Mammary epithelial cell (primary cell): ENCODE results near the gene IST1.

Source experiments
- EZH2 ChIP-seq: IDR thresholded peaks from 2 replicates; pipeline ENCODE4 v1.6.1; 2012; ENCODE audit warnings: low read length, inconsistent platforms, borderline replicate concordance
- TF ChIP-seq, protein P1 (sequence below), 2 donors: IDR thresholded peaks in 1 of 2; conservative IDR thresholded peaks in 1 of 2; 2 replicates each; pipeline ENCODE4 v1.5.1; 2011 to 2012; ENCODE audit warnings: inconsistent platforms in 2 of 2, low read length in 2 of 2, mild to moderate bottlenecking in 2 of 2, control low read depth in 1 of 2, low read depth in 1 of 2; ENCODE audit not compliant: insufficient read depth in 1 of 2; ENCODE audit errors: extremely low read depth in 1 of 2

DNA sequence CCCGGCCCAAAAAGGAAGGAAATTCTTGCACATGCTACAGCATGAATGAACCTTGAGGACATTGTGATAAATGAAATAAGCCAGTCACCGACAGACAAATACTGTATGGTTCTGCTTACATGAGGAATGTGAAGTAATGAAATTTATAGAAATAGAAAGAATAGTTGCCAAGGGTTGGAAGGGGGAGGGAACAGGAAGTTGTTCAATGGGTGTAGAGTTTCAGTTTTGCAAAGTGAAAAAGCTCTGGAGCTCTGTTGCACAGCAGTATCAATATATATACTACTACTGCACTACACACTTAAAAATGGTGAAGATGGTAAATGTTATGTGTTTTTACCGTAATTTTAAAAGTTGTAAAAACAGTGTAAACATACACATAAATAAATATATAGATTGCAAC, 61.2 kb downstream of the IST1 start:
- TF ChIP-seq, protein P1, sequence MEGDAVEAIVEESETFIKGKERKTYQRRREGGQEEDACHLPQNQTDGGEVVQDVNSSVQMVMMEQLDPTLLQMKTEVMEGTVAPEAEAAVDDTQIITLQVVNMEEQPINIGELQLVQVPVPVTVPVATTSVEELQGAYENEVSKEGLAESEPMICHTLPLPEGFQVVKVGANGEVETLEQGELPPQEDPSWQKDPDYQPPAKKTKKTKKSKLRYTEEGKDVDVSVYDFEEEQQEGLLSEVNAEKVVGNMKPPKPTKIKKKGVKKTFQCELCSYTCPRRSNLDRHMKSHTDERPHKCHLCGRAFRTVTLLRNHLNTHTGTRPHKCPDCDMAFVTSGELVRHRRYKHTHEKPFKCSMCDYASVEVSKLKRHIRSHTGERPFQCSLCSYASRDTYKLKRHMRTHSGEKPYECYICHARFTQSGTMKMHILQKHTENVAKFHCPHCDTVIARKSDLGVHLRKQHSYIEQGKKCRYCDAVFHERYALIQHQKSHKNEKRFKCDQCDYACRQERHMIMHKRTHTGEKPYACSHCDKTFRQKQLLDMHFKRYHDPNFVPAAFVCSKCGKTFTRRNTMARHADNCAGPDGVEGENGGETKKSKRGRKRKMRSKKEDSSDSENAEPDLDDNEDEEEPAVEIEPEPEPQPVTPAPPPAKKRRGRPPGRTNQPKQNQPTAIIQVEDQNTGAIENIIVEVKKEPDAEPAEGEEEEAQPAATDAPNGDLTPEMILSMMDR (conservative IDR thresholded peaks at IDR 0.05 in 1 of 2, IDR thresholded peaks at IDR 0.05 in 1 of 2; ENCODE audit: extremely low read depth in 1 of 2, insufficient read depth in 1 of 2, low read depth in 1 of 2, low read length in 2 of 2) = no peak
- TF ChIP-seq EZH2 = no peak
